HG03439 (cell line): ENCODE results near the gene TAF13.
"Not testable (repeated sequence)": the region's sequence is repeated elsewhere in the genome, so short reads cannot be mapped to it uniquely, and the experiment has no call there.

Experiments
- ATAC-seq: cut with Tn5 transposase; IDR thresholded peaks from one replicate; pipeline ENCODE4 v1.9.1; 2021; ENCODE audit warnings: mild to moderate bottlenecking, moderate library complexity; ENCODE audit not compliant: unreplicated experiment

Gene TAF13

DNA sequence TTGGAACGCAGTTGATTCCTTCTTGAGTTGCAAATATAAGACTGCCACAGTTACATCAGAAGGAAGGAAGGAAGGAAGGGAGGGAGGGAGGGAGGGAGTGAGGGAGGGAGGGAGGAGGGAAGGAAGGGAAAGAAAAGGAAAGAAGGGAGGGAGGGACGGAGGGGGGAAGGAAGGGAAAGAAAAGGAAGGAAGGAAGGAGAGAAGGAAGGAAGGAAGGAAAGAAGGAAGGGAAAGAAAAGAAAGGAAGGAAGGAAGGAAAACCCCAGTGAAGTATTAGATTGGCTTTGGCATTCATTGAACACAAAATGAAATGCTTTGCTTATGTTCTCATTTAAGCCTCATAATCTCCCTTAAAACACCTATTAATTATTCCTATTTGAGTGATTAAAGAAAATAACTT lies 27.5 kb downstream of the TAF13 start:
- no peak for ATAC-seq

DNA sequence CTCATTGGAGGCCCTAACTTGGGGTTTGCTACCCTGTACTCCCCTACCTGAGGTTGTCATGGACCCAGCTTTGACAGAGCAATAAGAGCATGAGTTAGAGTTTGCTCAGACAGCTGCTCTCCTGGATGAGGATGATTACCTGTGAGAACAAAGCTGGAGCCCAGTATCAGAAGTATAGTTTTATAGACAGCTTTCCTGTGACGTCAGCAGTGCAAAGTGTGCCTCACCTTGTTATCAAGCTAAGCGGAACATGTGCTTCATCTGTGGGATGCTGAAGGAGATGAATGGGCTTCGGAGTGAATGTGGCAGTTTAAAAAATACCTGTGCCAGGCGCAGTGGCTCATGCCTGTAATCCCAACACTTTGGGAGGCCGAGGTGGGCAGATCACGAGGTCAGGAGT lies 28.5 kb downstream of the TAF13 start:
- no peak for ATAC-seq

DNA sequence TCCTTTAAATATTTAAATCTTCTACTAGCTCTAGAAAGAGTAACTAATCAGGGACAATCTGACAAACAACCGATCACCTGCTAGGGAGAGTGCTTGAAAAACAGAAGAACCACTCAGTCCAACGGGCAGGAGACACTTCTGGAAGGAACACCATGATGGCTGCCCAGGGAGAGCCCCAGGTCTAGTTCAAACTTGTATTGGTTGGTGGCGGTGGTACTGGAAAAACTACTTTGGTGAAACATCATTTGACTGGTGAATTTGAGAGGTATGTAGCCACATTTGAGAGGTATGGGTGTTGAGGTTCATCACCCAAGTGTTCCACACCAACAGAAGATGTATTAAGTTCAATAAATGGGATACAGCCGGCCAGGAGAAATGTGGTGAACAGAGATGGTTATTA lies 29.1 kb downstream of the TAF13 start:
- no peak for ATAC-seq

DNA sequence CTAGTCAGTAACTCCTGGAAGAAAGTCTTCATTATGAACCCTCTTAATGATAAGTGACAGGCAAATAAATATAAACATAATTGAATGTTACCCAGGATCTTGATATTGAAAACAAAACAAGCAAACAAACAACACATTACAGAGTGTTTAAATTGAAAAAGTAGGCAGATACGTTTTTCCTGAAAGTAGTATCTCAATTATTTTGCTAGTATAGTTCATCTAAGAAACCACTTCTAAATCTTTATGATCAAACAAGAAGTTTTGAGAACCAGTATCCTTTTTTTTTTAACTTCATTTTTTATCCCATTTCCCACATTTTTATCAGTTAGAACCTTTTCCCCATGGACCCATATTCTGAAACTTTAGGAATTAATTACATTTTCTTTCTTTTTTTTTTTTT lies 30.2 kb downstream of the TAF13 start:
- ATAC-seq: no peak

DNA sequence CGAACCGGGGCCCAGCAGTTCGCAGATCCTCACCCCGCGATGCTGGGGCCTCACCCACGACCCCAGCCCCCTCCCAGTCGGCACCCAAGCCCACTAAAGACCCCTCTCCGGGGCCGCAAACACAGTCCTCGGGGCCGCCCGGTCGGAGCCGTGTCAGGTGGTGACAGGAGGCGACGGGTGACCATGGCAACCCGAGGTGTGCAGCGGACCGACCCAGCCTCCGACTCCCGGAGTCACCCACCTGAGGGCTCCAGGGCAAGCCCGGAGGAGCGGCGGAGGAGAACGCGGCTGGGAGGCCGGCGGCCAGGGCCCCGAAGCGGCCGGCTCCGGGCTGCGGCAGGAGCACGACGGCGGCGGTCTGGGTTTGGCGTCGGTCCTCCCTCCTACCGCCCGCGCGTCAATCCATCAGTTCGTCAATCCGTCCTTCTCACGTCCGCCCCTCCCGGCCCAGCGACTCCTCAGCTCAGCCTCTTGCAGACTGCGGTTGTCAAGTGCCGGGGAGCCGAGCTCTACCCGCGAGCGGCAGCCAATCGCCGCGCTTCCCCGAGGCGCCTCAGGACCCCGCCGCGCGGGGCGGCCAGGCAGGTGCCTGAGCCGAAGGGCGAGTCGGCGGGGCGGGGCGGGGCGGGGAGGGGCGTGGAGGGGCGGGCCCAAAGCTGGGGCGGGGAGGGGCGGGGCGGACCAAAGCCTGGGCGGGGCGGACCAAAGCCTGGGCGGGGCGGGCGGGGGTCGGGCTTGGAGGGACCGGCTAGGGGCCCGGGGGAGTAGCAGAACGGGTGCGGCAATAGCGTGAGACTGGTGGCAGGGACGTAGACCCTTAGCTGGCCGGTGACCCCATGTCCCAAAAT lies 34.0 kb downstream of the TAF13 start, which contains the start of gene WDR47:
Gene WDR47 (minus strand): TSS at position 482 of the 848 bp plus-strand sequence. CDS start 18,590 bp downstream, outside the sequence.
- peak; percentile 93 for ATAC-seq

DNA sequence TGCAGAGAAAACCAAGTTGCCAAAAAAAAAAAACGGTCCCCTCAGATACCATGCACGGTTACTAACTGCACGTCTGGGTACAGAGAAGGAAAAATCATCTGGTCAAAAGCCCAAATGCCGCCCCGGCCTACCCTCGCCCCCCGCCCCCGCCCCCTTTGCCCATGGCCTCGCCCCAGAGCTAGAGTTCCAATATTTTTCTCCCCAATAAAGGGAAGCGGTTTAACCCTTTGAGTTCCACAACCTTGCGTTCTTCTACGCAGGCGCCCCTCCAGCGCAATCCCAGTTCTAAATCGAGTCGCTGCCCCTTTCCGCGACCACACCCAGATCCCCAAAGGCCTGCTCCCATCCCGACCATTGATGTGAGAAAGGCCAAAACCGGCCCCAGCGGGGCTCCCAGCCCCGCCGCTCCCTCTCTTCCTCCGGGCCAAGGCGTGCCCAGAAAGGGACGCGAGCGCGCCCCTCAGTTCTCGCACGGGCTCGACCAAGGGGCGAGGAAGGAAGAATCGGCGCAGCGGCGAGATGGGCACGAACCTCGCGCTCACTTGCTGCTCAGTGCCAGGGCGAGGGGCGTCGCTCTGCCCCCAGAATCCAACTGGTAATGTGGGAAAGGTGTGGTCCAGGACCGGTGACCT lies 34.7 kb downstream of the TAF13 start:
- no peak for ATAC-seq

DNA sequence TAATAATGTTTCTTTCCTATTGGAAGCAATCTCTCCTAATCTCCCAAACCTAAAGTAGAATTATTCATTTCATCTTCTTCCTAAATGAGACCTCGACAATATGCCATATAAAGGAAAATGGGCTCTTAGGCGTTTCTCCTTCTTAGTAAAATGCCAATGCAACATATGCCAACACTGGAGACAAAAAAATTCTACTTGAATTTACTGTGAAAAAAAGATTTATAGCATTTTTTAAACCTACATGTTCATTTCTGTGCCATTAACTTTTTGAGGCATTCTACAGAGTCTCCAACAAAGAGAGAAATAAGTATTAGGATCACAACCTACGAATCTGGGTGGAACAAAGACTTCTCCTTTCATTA lies 35.2 kb downstream of the TAF13 start:
- no peak for ATAC-seq

DNA sequence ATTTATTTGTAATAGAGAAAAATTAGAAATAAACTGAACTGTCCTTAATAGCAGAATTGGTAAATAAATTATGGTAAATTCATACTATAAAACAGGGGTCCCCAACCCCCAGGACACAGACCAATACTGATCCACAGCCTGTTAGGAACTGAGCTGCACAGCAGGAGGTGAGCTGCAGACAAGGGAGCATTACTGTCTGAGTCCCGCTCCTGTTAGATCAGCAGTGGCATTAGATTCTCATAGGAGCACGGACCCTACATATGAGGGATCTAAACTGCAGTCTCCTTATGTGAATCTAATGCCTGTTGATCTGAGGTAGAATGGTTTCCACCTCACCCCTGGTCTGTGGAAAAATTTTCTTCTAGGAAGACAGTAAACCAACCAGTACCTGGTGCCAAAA lies 41.4 kb downstream of the TAF13 start:
- no peak for ATAC-seq

DNA sequence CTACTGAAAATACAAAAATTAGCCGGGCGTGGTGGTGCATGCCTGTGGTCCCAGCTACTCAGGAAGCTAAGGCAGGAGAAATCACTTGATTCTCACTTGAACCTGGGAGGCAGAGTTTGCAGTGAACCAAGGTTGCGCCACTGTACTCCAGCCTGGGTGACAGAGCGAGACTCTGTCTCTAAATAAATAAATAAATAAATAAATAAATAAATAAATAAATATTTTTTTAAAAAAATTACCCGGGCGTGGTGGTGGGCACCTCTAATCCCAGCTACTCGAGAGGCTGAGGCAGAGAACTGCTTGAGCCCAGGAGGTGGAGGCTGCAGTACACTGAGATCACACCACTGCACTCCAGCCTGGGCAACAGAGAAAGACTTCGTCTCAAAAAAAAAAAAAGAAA lies 46.3 kb downstream of the TAF13 start:
- not testable (repeated sequence) for ATAC-seq

DNA sequence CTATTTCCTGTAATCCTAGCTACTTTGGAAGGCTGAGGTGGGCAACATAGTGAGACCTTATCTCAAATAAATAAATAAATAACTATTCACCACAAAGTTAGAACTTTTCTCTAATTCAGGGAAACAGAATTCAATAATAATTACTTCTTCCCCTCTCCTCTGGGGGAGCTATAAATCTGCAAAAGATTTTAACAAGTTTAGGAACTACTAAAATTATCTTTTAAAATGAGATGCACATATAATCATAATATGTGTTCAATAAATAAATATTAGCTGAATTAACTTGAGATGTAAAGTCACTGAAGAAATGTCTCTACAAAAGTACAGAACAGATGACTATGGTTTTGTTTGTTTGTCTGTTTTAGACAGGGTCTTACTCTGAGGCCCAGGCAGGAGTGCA lies 48.0 kb downstream of the TAF13 start:
- no peak for ATAC-seq

DNA sequence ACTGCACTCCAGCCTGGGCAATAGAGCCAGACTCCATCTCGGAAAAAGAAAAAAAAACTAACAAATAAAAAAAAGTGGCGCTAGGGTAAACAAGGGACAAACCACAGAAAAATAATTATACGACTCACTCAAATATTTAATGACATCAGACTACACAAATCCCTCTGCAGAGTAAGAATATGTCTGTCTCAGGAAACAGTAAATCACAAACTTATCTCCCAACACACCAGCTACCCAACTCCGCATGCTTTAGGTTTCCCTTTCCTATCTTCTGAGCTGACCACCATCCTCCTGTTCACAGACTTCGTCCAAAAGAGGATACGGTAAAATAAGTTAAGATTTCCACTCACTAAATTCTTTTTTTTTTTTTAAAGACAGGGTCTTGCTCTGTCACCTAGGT lies 50.1 kb downstream of the TAF13 start:
- no peak for ATAC-seq

DNA sequence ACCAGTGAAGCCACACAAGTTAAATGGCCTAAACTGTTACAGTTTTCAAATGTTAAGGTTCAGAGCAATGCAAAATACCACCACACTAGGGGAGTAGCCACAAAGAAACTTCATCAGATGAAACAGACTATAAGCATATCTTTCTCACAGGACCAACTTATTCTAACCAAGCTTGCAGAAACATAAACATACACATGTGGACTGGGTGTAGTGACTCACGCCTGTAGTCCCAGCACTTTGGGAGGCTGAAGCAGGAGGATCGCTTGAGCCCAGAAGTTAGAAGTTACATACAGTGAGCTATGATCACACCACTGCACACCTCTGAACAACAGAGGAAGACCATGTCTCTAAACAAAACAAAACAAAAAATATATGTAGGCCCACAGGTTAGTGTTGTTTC lies 51.2 kb downstream of the TAF13 start:
- no peak for ATAC-seq

DNA sequence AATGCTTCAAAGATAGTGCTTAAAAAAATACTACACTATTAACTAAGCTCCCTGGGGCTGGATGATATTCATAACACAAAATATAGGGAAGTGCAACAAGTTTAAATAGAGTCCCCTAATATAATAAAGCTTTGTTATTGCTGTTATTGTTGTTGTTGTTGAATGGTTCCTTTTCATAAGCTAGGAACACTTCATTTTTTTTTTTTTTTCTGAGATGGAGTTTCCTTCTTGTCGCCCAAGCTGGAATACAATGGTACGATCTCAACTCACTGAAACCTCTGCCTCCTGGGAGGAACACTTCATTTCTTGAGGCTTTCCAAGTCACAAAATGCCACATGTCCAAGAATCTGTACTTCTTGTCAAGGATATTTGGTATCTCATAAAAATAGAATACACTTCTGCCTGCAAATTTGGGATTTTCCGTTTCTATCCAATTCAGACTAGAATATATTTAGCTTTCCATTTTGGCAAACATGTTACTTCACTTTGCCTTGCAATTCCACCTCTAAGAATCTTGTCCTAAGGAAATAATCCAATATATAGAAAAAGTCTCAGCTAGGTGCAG lies 55.0 kb downstream of the TAF13 start:
- no peak for ATAC-seq

DNA sequence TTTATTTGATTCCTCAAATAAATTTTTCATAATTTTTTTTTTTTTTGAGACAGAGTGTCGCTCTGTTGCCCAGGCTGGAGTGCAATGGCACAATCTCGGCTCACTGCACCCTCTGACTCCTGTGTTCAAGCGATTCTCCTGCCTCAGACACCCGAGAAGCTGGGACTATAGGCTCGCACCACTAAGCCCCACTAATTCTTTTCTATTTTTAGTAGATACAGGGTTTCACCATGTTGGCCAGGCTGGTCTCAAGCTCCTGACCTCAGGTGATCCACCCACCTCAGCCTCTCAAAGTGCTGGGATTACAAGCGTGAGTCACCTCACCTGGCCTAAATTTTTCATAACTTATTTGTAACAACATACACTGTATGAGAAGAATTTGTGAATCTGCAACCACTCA lies 58.1 kb downstream of the TAF13 start:
- not testable (repeated sequence) for ATAC-seq

DNA sequence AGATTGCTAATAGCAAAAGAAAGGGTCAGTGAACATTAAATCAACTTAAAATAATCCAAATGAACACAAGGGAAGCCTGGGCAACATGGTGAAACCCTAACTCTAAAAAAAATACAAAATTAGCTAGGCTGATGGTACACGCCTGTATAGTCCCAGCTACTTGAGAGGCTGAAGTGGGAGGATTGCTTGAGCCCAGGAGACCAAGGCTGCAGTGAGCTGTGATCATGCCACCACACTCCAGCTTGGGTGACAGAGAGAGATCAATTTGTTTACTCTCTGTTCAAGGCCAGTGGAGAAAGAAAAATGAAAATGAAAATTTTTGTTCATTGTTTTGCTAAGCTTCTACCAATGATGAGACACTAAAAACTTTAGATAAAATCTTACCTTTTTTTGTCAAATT lies 58.7 kb downstream of the TAF13 start:
- no peak for ATAC-seq
